Measurements from ENCODE around the gene GPR21.

GRCh38 chr9:123002754-123003153 lies 30.7 kb upstream of the GPR21 start:
- no peak for TF ChIP-seq SRF (IDR thresholded peaks at IDR 0.05; ENCODE audit: low read depth)
- no peak for TF ChIP-seq CTCF (IDR thresholded peaks at IDR 0.05 in 2 of 3, conservative IDR thresholded peaks at IDR 0.05 in 1 of 3; ENCODE audit: borderline replicate concordance in 1 of 3, insufficient read depth in 1 of 3, low read depth in 2 of 3, low read length in 2 of 3)
- no peak for TF ChIP-seq POLR2AphosphoS5 (IDR thresholded peaks at IDR 0.05; ENCODE audit: low read depth, low read length)
- no peak for TF ChIP-seq EZH2 (IDR thresholded peaks at IDR 0.05)
- TF ChIP-seq POLR2A (IDR thresholded peaks at IDR 0.05; ENCODE audit: borderline replicate concordance, extremely low read depth, insufficient read depth, insufficient read length): no peak
- TF ChIP-seq JUND (IDR thresholded peaks at IDR 0.05): no peak

All from HCT116 (cell line).